GM12878 (cell line): ENCODE results near the gene NME7. TPM values are rescaled to one million over a fixed set of nuclear protein-coding genes. Genes with fewer than 3 reads are reported as not detected.

Experiments
- ATAC-seq: fragments of 200-7000 bp; cut with Tn5 transposase; 3 replicates; pipeline ENCODE4 v1.9.1; 2020; ENCODE audit warnings: mild to moderate bottlenecking, moderate library complexity
- BruUV-seq: library from RNA; stranded (reverse); fragments of 400-500 nt; replicated peaks from 2 replicates; lab custom pipeline; 2021; lab: Mats Ljungman, UMichigan
- CTCF ChIA-PET: fragments of 300-600 bp; sonication (Branson Sonifier 250); formaldehyde crosslinking; extraction: SDS; loops from one replicate; lab custom pipeline; 2021; ENCODE audit warnings: inconsistent platforms; lab: Yijun Ruan, JAX
- POLR2A ChIA-PET: fragments of 350-600 bp; formaldehyde crosslinking; extraction: SDS; loops from one replicate; lab custom pipeline; 2021; ENCODE audit warnings: inconsistent platforms; lab: Charles Lee
- RAD21 ChIA-PET: fragments of 300-600 bp; sonication (Branson Sonifier 250); formaldehyde crosslinking; loops from one replicate; lab custom pipeline; 2023; ENCODE audit warnings: antibody characterized with exemption; ENCODE audit not compliant: unreplicated experiment; lab: Charles Lee
- SMC1A ChIA-PET: fragments of 300-600 bp; sonication (Branson Sonifier 250); formaldehyde crosslinking; loops from one replicate; lab custom pipeline; 2023; ENCODE audit not compliant: unreplicated experiment, uncharacterized antibody; lab: Charles Lee
- DNase-seq: peaks from one replicate; pipeline ENCODE4 v3.0.0-alpha.2; 2011; ENCODE audit warnings: low read depth, low spot score
- FAIRE-seq: peaks from 3 replicates; lab custom pipeline; 2011; peaks lifted over from hg19 to GRCh38; lab: Jason Lieb, UNC
- H2AFZ ChIP-seq: 2 replicates; pipeline ENCODE4 v1.6.0; 2011; ENCODE audit warnings: low read depth, low read length, control low read depth; ENCODE audit not compliant: control insufficient read depth
- H3K27ac ChIP-seq: 2 replicates; pipeline ENCODE4 v1.5.1; 2011; ENCODE audit warnings: control low read depth; ENCODE audit not compliant: control insufficient read depth, insufficient read depth
- H3K27me3 ChIP-seq, 2 experiments: replicated peaks in 1 of 2; 2 replicates each; pipeline versions ENCODE4 v1.6.0 to v1.6.1; 2011; ENCODE audit warnings: low read length in 1 of 2; ENCODE audit not compliant: control insufficient read depth in 2 of 2, insufficient read depth in 2 of 2
- H3K36me3 ChIP-seq, 2 experiments: 2 replicates each; pipeline ENCODE4 v1.5.1; 2011; ENCODE audit warnings: low read length in 1 of 2; ENCODE audit not compliant: control insufficient read depth in 2 of 2, insufficient read depth in 2 of 2
- H3K4me1 ChIP-seq: 2 replicates; pipeline ENCODE4 v1.6.1; 2011; ENCODE audit warnings: mild to moderate bottlenecking, low read length, moderate library complexity, mixed read lengths; ENCODE audit not compliant: control insufficient read depth, insufficient read depth
- H3K4me2 ChIP-seq: 2 replicates; pipeline ENCODE4 v1.6.0; 2011; ENCODE audit warnings: control low read depth; ENCODE audit not compliant: control insufficient read depth, insufficient read depth
- H3K4me3 ChIP-seq: fragments of 200-600 bp; sonication (generic); 2 replicates; pipeline ENCODE4 v1.5.1; 2016
- H3K79me2 ChIP-seq: 2 replicates; pipeline ENCODE4 v1.6.0; 2011; ENCODE audit warnings: low read length; ENCODE audit not compliant: control insufficient read depth, insufficient read depth
- H3K9ac ChIP-seq: 2 replicates; pipeline ENCODE4 v1.8.0; 2011; ENCODE audit warnings: low read length, control low read depth, mixed read lengths; ENCODE audit not compliant: control insufficient read depth, insufficient read depth
- H3K9me3 ChIP-seq: replicated peaks from 3 replicates; pipeline ENCODE4 v1.5.1; 2011; ENCODE audit warnings: mild to moderate bottlenecking, low read length; ENCODE audit not compliant: control insufficient read depth, insufficient read depth
- H4K20me1 ChIP-seq: 2 replicates; pipeline ENCODE4 v1.6.0; 2011; ENCODE audit not compliant: control insufficient read depth, insufficient read depth
- HDAC2 ChIP-seq: fragments of 200-600 bp; sonication (generic); IDR thresholded peaks from 2 replicates; pipeline ENCODE4 v1.6.1; 2017
- HDAC6 ChIP-seq: fragments of 200-600 bp; sonication (generic); IDR thresholded peaks from one replicate; pipeline ENCODE4 v1.8.0; 2017; ENCODE audit warnings: antibody characterized with exemption; ENCODE audit not compliant: unreplicated experiment
- IKZF2 ChIP-seq, 2 experiments: fragments of 450-650 bp; IDR thresholded peaks; 2 replicates each; pipeline ENCODE4 v1.6.1; 2017; ENCODE audit warnings: mild to moderate bottlenecking in 2 of 2, moderate library complexity in 2 of 2
- JUND ChIP-seq: IDR thresholded peaks from 2 replicates; pipeline ENCODE4 v1.6.1; 2012; ENCODE audit warnings: low read depth, mild to moderate bottlenecking, low read length, improper control_type of control experiment, moderate library complexity
- NFYB ChIP-seq: IDR thresholded peaks from 2 replicates; pipeline ENCODE4 v1.6.1; 2011; ENCODE audit warnings: low read depth, mild to moderate bottlenecking, low read length, improper control_type of control experiment, moderate library complexity; ENCODE audit not compliant: insufficient read depth
- PAX8 ChIP-seq: fragments of 450-650 bp; IDR thresholded peaks from 2 replicates; pipeline ENCODE4 v1.6.1; 2017; ENCODE audit warnings: mild to moderate bottlenecking, moderate library complexity
- YBX1 ChIP-seq: fragments of 450-650 bp; IDR thresholded peaks from 2 replicates; pipeline ENCODE4 v1.6.1; 2016; ENCODE audit warnings: antibody characterized with exemption
- WGBS: methylation state at CpG from one replicate; pipeline ENCODE4 v1.1.6; 2016; ENCODE audit warnings: low lambda C conversion rate; ENCODE audit not compliant: insufficient replicate concordance, insufficient coverage; ENCODE audit errors: missing lambda C conversion rate; 5-methylcytosine and 5-hydroxymethylcytosine counted together
- in situ Hi-C: fragments of 300-500 bp; cut with MboI; formaldehyde crosslinking; loops from 9 replicates; pipeline ENCODE4 v1.14.3; 2018; ENCODE audit warnings: mixed read lengths
- intact Hi-C: fragments of 100-400 bp; cut with micrococcal nuclease; formaldehyde crosslinking; loops from one replicate; pipeline ENCODE4 v1.14.2; 2022; ENCODE audit not compliant: unreplicated experiment
- polyA plus RNA-seq, 11 experiments: library from polyadenylated mRNA; depleted of rRNA in 4 of 11; unstranded in 6 of 11; stranded (reverse) in 5 of 11; fragments of >200 nt; fragmentation: Nextera tagmentation in 4 of 11; fragmentation: Illumina TruSeq in 1 of 11; extraction: Ambion mirVana in 4 of 11; extraction: Trizol in 1 of 11; gene quantifications; 1 replicate in 1 of 11; 2 replicates in 10 of 11; pipeline versions ENCODE4 v1.2.1 to v1.2.3, GENCODE V29; 2011 to 2016; ENCODE audit warnings: inconsistent platforms in 2 of 11, missing spikeins in 2 of 11, low read depth in 1 of 11
- total RNA-seq, 4 experiments: library from RNA; depleted of rRNA in 3 of 4; stranded (reverse); fragments of >200 nt in 3 of 4; fragmentation: Illumina TruSeq in 1 of 4; extraction: Trizol in 1 of 4; gene quantifications; 2 replicates each; pipeline versions ENCODE4 v1.2.1 to v1.2.3, GENCODE V29; 2013 to 2021
- TF ChIP-seq, protein P1 (sequence below): IDR thresholded peaks from 2 replicates; pipeline ENCODE4 v1.6.1; 2012; ENCODE audit warnings: low read depth, low read length, improper control_type of control experiment

The NME7 gene
- total and polyA plus RNA-seq, 10 of the 15 experiments (the other 5 are each of a cell fraction or from before 2014, with no cell fraction given) = 1.5 to 15.6 (median 7.2) TPM

DNA sequence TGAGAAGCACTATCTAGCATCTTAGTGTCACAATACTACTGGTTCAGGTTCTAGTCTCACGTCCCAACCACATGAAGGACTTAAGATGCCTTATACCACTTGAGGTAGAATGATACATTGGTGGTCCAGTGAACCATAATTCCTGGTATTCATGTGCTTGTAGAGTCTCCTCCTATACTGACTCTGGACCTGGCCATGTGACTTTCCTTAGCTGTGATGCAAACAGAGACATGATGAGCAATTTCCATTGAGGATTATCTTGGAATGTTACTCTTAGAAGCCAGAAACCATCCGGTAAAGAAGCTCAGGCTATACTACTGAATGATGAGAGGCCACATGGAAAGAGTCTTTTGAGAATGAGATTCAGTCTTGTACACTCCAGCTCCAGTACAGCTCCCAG lies 105.7 kb downstream of the NME7 start:
- ATAC-seq (no peak), DNase-seq (no peak), FAIRE-seq (no peak)
- H3K27ac ChIP-seq = no peak overlapping the region
- H3K4me2 ChIP-seq = no peak overlapping the region
- in situ Hi-C loops = no loop called here
- BruUV-seq = no TSS peak
- ChIA-PET RAD21 (no interaction called here), POLR2A (no interaction called here), CTCF (no interaction called here), SMC1A (no interaction called here)
- no peak overlapping the region for H2AFZ ChIP-seq
- no peak overlapping the region for H3K9ac ChIP-seq
- 38% methylated on average over 2 of the region's 2 CpGs for WGBS
- H3K4me3 ChIP-seq = no peak overlapping the region
- intact Hi-C loops = no loop called here
- H3K36me3 ChIP-seq = no peaks in the 10 kb centered on the region
- TF ChIP-seq JUND (no peak), YBX1 (no peak), HDAC2 (no peak), PAX8 (no peak), HDAC6 (no peak), NFYB (0 out of 2 replicates have a peak, but pooled peaks have one; percentile 11), IKZF2 (IDR thresholded peaks at IDR 0.05) (no peak)
- TF ChIP-seq, protein P1, sequence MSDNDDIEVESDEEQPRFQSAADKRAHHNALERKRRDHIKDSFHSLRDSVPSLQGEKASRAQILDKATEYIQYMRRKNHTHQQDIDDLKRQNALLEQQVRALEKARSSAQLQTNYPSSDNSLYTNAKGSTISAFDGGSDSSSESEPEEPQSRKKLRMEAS = no peak
- H3K4me1 ChIP-seq = no peaks in the 10 kb centered on the region
- H3K27me3 ChIP-seq = no peaks in the 10 kb centered on the region
- no peaks in the 10 kb centered on the region for H4K20me1 ChIP-seq
- H3K79me2 ChIP-seq = no peaks in the 10 kb centered on the region
- peaks cover 2% of the 10 kb centered on the region; the same call in 2 of the 3 replicates for H3K9me3 ChIP-seq
